ENCODE data around the gene RELB.
"Not testable (repeated sequence)": the region's sequence is repeated elsewhere in the genome, so short reads cannot be mapped to it uniquely, and the experiment has no call there.

Gene RELB

GRCh38 chr19:45001087-45001739 is at the start of gene RELB:
RELB (plus strand) TSS chr19:45001464; CDS start chr19:45001580, 116 bp downstream.
- peak; percentile 35 for DNase-seq

- no peak for DNase-seq
Observed at GRCh38 chr19:44954278-44954648, 47.0 kb upstream of the RELB start.

GRCh38 chr19:44954649-44955504 is 46.4 kb upstream of the RELB start, which contains the start of gene CLPTM1:
CLPTM1 (plus strand) TSS chr19:44955380; CDS start chr19:44955396, 16 bp downstream.
- DNase-seq: peak; percentile 94

DNA sequence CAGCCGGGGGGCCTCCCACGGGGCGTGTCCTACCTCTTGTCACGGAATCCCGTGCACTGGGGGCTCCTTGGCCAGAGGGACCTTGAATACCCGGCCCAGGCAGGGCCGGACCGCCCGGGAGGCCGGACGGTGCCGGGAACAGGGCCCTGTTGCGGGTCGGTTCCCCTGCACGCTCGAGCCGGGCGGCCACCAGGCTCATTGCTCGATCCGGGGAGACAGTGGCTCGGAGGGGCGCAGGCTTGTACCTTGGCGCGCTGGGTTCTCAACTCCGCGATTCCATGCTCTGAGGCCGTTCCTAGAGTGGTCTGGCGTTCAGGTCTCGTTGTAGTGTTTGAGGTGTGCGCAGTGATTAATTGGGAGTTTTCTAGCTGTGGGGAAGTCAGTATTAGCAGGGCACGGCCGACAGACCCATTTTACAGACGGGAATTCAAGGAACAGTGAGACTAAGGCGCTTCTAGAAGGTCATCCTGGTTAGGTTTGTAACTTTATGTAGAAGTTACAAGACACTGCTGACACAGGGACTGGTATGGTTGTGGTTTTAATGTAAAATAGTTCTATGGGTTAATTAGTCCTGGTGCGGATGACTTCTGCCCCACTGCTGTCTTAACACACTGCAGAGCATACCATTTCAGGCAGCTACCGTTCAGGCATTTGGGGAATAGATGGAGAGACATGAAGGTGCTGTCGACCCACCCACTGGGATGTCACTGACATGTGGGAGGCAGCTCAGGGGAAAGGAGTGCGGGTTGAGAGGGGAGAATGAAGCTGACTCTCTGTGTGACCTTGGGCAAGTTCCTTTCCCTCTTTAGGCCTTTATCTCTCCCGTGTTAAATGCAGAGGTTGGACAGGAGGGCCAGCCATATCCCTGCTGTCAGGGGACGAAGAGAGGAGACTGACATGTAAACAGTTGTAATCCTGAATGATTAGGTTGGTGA is 45.5 kb upstream of the RELB start:
- DNase-seq: no peak

GRCh38 chr19:44957526-44957925 is 43.7 kb upstream of the RELB start:
- DNase-seq: no peak

GRCh38 chr19:44958090-44958489 is 43.2 kb upstream of the RELB start:
- DNase-seq: no peak

GRCh38 chr19:44959691-44960090 is 41.6 kb upstream of the RELB start:
- DNase-seq: no peak

DNA sequence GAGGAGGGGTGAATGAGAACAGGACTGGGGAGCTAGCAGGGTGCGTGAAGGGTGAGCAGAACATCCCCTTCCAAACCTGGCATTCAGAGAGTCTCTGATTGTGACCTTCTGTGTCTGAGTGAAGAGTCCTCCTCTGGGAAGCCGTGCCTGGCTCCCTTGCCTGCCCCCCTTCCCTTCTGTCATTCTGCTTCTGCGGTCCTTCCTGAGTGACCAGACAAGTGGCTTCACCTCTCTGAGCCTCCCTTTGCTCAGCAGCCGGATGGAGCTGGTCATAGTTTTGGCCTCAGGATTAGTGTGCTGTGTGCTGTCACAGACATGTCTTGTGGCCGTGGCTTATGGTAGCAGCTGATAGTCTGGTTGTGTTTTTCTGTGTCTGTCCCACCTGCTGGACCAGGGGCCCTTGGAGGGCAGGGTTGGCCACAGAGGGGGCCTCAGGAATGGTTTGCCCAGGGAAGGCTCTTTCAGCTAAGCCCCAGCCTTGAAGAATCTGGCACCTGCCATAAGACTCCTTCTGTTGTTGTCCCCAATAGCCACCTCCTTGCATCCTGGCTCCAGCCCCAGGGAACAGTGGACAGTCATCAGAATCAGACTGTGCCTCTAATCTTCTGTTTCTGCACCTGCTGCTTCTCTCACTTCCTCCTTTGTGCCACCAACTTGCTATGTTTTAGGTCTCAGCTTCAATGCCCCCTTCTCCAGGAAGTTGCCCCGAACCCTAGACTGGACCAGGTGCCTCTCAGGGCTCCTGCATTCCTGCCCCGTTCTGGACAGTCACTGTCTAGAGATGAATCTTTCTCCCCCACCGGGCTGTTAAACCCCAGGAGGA is 40.1 kb upstream of the RELB start:
- DNase-seq: no peak

GRCh38 chr19:44961821-44962220 is 39.4 kb upstream of the RELB start:
- no peak for DNase-seq

- no peak for DNase-seq
Observed at GRCh38 chr19:44968118-44968517, 33.1 kb upstream of the RELB start.

- DNase-seq: no peak
Observed at GRCh38 chr19:44968670-44969069, 32.6 kb upstream of the RELB start.

GRCh38 chr19:44969437-44969836 is 31.8 kb upstream of the RELB start:
- no peak for DNase-seq

- DNase-seq: not testable (repeated sequence)
Observed at GRCh38 chr19:44971451-44971850, 29.8 kb upstream of the RELB start.

DNA sequence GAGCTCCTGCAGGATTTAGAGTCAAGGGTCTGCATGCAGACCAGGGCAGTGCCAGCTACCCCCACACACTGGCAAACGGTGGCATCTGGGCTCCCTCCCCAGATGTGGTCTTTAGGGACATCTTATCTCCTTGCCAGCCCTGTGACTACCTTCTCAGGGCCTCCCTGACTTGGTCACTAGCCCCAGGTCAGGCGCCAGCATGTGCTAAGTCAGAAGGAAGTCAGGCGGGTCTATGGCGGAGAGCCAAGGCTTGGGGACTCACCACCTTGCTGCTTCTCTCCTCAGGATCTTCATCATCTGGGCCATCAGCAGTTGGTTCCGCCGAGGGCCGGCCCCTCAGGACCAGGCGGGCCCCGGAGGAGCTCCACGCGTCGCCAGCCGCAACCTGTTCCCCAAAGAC is 28.5 kb upstream of the RELB start:
- DNase-seq: no peak

DNA sequence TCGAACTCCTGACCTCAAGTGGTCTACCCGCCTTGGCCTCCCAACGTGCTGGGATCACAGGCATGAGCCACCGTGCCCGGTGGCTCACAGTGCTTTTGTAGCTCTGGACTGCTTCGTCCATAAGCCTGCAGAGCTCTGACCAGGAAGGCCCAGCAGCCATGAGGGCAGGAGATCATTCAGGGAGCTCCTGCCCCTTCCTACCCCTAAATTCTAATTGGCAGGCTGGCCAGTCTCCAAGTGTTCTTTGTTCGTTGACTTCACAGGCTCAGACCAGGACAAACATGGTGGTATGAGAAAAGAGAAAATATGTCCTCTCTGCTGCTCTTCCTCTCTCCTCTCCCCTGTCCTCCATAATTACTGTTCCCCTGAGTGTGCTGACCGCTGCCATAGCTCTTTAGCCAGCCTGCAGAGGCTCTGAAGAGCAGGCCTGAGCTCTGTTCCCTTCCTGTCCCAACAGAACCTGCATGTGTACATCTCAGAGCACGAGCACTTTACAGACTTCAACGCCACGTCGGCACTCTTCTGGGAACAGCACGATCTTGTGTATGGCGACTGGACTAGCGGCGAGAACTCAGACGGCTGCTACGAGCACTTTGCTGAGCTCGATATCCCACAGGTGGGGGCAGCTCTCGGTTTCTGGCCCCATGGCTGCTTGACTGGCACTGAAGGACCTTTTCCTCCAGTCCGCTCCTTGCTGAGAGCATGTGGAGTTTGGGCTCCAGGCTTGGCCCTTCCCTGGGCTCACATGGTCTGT is 27.1 kb upstream of the RELB start:
- DNase-seq: no peak

DNA sequence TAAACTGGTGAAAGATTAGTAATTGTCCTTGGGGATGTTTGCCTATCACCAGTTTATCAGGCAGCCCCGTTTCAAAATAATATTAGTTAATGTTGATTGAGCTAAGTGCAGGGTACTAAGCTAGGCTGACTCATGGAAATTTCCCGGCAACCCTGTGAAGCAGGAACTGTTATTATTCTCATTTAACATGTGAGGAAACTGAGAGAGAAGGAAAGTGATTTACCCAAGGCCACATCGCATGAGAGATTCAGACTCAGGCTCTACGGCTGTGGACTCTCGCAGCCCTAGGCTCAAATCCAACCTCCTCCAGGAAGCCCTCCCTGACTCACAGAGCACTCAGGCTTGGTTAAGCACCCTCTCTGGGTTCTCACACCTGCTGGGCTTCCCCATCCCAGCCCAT is 26.4 kb upstream of the RELB start:
- no peak for DNase-seq

- DNase-seq: no peak
Observed at GRCh38 chr19:44975444-44975843, 25.8 kb upstream of the RELB start.

GRCh38 chr19:44984005-44984404 is 17.3 kb upstream of the RELB start:
- DNase-seq: no peak

GRCh38 chr19:44985445-44985844 is 15.8 kb upstream of the RELB start:
- no peak for DNase-seq

DNA sequence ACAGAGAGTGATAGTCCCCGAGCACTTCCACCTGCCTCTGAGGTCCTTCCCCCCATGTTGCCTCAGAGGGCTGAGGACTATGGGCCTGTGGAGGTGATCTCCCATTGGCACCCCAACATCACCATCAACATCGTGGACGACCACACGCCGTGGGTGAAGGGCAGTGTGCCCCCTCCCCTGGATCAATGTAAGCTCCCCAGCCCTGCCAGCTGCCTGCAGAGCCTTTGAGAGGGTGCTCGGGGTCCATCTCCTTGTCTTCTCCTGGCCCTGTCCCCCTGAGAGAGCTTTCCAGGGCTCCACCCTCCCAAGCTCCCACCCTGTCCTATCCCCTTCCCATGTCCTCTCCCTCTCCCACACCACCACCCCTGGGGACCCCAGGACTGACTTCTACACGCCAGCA is 14.9 kb upstream of the RELB start:
- no peak for DNase-seq

DNA sequence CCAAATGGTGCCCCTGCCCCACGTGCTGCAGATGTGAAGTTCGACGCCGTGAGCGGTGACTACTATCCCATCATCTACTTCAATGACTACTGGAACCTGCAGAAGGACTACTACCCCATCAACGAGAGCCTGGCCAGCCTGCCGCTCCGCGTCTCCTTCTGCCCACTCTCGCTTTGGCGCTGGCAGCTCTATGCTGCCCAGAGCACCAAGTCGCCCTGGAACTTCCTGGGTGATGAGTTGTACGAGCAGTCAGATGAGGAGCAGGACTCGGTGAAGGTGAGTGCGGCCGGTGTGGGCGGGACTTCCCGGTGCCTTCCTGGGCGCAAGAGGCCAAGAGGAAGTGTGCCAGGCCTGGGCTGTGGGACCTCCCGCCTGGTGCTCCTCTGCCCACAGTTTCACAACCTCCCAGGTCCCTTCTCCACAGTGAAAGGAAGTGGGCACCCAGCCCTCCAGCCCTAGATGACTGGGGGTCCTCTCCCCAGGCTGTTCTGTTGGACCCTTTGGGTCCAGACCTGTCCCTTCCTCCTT is 14.1 kb upstream of the RELB start:
- no peak for DNase-seq

Data from DMS79 treated with DMSO at 0.1 percent for 48 hours (cell line).